NB4 (cell line): ENCODE results near the gene TADA2B.

ENCODE experiments used
- DNase-seq: peaks from one replicate; pipeline ENCODE4 v3.0.0; 2010; ENCODE audit warnings: low read depth
- H3K4me3 ChIP-seq: one replicate; pipeline ENCODE4 v1.5.1; 2011; ENCODE audit warnings: mild to moderate bottlenecking, low read depth, low read length, moderate library complexity
- CTCF ChIP-seq: IDR thresholded peaks from one replicate; pipeline ENCODE4 v1.5.1; 2012; ENCODE audit warnings: low read depth, low read length
- MAX ChIP-seq: IDR thresholded peaks from 2 replicates; pipeline ENCODE4 v1.6.1; 2011; ENCODE audit warnings: low read depth, low read length
- MYC ChIP-seq: IDR thresholded peaks from 2 replicates; pipeline ENCODE4 v1.6.1; 2011; ENCODE audit warnings: low read depth, low read length
- POLR2A ChIP-seq: IDR thresholded peaks from 2 replicates; pipeline ENCODE4 v1.6.1; 2011; ENCODE audit warnings: mild to moderate bottlenecking; ENCODE audit not compliant: insufficient read length; ENCODE audit errors: extremely low read depth

Gene TADA2B

GRCh38 chr4:7034262-7035081 lies 8.7 kb upstream of the TADA2B start:
- TF ChIP-seq MYC (no peak), POLR2A (no peak), CTCF (no peak), MAX (no peak)
- no peak for DNase-seq
- H3K4me3 ChIP-seq = no peak overlapping the region

GRCh38 chr4:7037425-7037824 lies 5.7 kb upstream of the TADA2B start:
- no peak for DNase-seq
- H3K4me3 ChIP-seq = no peak overlapping the region
- TF ChIP-seq MAX = no peak
- TF ChIP-seq CTCF = no peak
- TF ChIP-seq MYC = no peak
- no peak for TF ChIP-seq POLR2A

- H3K4me3 ChIP-seq = no peak overlapping the region
- TF ChIP-seq MAX (no peak), MYC (no peak)
- no peak for DNase-seq
These were observed 2.4 kb upstream of the TADA2B start for GRCh38 chr4:7040765-7041164.

GRCh38 chr4:7041246-7041645 lies 1.9 kb upstream of the TADA2B start:
- no peak for DNase-seq
- TF ChIP-seq MAX (no peak), MYC (no peak), POLR2A (no peak), CTCF (no peak)

GRCh38 chr4:7041801-7042502 lies 1.2 kb upstream of the TADA2B start:
- DNase-seq = no peak
- TF ChIP-seq POLR2A (no peak), MYC (no peak), CTCF (no peak), MAX (no peak)
- peak overlapping the region; percentile 67 for H3K4me3 ChIP-seq

More at GRCh38 chr4:7041246-7041645, 1.9 kb upstream of the TADA2B start:
- no peak overlapping the region for H3K4me3 ChIP-seq

GRCh38 chr4:7042503-7043283 lies 479 bp upstream of the TADA2B start:
- TF ChIP-seq MYC (no peak), MAX (0 out of 2 replicates have a peak, but pooled peaks have one; percentile 17), CTCF (no peak), POLR2A (no peak)
- peak overlapping the region; percentile 67 for H3K4me3 ChIP-seq
- DNase-seq = peak; percentile 100
